WTC11 (cell line): ENCODE data around the gene CLEC16A.

Source experiments
- HMGXB4 ChIP-seq: sonication (generic); formaldehyde crosslinking; IDR thresholded peaks from 2 replicates; pipeline ENCODE4 v1.8.1; 2023; ENCODE audit warnings: mild to moderate bottlenecking, moderate library complexity, missing genetic modification reagents
- TF ChIP-seq, protein P1 (sequence below): fragments of 200-600 bp; IDR thresholded peaks from 2 replicates; pipeline ENCODE4 v1.8.0; 2022; ENCODE audit warnings: antibody characterized with exemption

GRCh38 chr16:11164482-11165270, 220.3 kb downstream of the CLEC16A start:
- TF ChIP-seq, protein P1, sequence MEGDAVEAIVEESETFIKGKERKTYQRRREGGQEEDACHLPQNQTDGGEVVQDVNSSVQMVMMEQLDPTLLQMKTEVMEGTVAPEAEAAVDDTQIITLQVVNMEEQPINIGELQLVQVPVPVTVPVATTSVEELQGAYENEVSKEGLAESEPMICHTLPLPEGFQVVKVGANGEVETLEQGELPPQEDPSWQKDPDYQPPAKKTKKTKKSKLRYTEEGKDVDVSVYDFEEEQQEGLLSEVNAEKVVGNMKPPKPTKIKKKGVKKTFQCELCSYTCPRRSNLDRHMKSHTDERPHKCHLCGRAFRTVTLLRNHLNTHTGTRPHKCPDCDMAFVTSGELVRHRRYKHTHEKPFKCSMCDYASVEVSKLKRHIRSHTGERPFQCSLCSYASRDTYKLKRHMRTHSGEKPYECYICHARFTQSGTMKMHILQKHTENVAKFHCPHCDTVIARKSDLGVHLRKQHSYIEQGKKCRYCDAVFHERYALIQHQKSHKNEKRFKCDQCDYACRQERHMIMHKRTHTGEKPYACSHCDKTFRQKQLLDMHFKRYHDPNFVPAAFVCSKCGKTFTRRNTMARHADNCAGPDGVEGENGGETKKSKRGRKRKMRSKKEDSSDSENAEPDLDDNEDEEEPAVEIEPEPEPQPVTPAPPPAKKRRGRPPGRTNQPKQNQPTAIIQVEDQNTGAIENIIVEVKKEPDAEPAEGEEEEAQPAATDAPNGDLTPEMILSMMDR = no peak
- no peak for TF ChIP-seq HMGXB4 (CRISPR knock-in tag)
